CD1c-positive myeloid dendritic cell (primary cell): ENCODE results near the gene NTN3.
A peak's percentile ranks its signal among the peaks of the same experiment; 100 is the strongest.
"Not testable (repeated sequence)": the region's sequence is repeated elsewhere in the genome, so short reads cannot be mapped to it uniquely, and the experiment has no call there.

Experiments used
- DNase-seq: peaks from one replicate; pipeline ENCODE4 v3.0.0-alpha.2; 2016; ENCODE audit errors: extremely low spot score

Gene NTN3

DNA sequence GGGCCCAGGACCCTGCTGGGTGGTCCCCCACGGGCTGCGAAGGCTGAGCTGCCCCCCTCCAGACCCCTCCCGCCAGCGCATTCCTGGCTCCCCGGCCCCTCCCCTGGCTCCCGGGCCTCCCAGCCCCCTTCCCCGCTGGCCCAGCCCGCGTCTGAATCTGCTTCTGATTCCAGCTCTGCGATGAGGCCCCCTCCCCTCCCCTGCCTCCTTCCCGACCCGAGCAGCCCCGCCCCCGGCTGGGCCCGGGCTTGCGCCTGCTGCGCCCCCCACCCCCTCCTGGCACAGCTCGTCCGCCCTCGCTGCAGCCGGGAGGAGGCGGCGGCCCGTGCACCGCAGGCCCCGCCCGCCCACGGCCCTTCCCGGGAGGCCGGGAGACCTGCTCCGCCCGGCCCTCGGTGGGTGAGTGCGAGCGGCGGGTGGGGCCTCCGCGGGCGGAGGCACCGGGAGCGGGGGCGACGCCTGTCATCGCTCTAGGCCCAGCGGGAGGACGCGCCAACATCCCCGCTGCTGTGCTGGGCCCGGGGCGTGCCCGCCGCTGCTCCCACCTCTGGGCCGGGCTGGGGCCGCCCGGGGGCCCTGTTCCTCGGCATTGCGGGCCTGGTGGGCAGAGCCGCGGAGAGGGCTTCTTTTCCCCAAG lies at the start of gene NTN3:
TSS of gene NTN3 (plus strand) at position 282 of the 637 bp plus-strand sequence. CDS start 405 bp downstream, outside the sequence.
- peak; percentile 39 for DNase-seq

DNA sequence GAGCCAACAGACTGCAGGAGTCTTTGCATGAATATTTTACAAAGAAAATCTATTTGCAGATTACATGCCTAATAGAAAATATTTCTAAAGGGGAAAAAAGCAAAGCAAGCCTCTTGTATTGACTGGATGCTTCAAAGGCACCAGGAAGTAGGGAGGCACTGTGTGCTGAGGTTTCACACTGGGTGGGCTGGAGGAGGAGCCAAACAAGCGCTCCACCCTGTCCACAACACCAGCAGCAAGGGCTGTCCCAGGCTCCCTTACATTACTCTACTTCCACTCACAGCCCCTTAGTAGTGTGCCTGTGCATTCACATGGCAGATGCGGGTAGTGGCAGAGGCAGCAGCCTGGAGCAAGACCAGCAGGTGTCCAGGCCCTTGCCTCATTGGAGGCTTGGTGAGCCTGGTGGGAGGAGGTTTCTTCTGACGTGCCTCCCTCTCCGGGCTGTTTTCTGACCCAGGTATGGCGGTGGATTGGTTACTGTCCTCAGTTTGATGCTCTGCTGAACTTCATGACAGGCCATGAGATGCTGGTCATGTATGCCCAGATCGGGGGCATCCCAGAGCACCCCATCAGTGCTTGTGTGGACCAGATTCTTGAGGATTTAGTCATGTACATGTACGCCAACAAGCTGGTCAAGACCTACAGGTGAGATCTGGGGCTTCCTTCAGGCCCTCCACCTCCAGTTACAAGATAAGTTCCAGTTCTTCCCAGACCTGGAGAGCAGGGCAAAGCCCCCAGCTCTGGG lies 48.8 kb upstream of the NTN3 start:
- DNase-seq, result no peak

DNA sequence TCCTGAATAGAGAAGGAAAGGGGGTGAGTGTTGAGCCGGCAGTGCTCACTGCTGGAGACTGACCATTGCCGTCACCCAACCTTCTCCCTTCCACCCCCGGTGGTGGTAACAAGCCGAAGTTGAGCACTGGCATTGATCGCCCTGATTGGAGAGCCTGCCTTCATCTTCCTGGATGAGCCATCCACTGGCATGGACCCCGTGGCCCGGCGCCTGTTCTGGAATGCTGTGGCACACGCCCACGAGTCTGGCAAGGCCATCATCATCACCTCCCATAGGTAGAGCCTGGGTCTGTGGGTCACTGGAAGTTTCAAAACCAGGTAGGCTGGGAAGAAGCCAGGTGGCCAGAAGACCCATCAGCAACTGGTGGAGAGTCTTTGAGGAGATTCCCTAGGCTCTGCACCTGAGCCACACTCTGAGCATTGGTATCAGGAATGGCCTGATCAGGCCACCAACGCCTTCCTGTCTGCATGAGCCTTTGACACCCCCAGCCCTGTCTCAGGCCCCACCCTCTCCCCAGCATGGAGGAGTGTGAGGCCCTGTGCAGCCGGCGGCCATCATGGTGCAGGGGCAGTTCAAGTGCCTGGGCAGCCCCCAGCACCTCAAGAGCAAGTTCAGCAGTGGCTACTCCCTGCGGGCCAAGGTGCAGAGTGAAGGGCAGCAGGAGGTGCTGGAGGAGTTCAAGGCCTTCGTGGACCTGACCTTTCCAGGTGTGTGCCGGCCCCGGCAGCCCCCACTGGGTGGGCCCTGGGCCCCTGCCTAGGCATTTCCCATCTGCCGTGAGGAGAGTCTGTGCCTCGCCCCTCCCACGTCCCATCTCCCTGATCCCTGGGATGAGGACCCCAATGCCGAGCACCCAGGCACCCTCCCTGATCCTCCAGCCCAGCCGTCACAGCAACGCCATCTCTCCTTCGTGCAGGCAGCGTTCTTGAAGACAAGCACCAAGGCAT lies 46.8 kb upstream of the NTN3 start:
- no peak for DNase-seq

DNA sequence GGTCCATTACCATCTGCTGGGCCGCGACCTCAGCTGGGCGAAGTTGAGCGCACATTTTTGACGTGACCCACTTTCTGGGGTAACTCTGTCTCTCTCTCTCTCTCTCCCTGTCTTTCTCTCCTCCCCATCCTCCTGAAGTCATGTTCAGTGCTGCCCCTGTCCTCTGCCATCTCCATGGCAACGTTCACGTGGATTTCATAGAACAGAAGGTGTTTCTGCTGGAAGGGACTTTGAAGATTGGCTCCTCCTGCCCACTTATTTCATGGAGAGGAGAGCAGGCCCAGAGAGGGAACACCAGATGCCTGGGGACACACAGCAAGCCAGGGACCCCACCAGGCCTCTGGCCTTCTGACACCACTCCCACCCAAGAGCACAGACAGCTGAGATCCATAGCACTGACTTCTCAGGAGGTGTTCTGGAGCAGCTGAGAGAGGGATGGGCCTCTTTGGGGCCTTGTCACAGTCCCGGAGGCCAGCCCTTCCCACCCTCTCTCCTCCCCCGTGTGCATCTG lies 46.0 kb upstream of the NTN3 start:
- no peak for DNase-seq

DNA sequence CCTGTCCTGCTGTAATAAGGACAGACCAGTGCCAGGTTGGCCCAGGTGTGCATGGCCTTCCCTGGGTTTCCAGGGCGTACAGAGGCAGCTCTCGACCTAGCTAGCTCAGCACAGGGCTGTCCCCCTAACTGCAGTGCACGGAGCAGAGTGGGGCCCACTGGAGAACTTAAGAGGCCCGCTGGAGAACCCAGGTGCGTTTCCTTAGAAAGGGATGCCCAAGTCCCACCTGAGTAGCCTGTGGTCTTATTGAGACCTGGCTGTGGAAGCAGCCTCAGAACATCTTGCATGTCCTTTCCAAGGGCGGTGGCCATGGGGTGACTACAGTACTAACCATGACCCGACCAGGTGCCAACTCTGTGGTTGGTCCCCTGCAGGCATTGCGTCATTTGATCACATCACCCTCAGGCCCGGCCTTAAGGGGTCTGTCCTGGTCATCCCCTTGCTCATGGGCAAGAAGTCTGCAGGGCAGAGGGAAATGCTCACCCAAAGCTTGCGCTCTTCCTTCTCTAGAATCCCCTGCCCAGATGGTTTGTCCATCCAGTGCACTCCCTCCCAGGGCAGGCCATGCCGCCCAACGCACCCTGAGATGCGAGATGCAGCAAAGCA lies 45.2 kb upstream of the NTN3 start:
- no peak for DNase-seq

DNA sequence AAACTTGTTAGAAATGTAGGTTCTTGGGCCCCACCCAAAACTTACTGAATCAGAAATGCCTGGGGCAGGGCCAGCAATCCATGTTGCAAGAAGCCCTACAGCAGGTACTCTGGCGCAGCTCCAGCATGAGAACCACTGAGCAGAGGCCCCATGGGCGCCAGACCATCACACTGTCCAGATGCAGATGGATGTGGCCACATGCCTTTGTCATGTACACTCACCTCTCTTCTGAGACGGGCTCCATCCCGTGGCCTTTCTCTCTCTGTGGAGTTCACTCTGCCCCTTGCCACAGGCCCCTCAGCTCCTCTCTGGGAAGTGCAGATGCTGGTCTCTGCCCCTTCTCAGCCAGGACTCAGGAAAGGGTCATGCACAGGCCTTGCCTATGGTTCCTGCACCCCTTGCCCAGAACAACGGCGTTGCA lies 44.1 kb upstream of the NTN3 start:
- DNase-seq, result no peak

DNA sequence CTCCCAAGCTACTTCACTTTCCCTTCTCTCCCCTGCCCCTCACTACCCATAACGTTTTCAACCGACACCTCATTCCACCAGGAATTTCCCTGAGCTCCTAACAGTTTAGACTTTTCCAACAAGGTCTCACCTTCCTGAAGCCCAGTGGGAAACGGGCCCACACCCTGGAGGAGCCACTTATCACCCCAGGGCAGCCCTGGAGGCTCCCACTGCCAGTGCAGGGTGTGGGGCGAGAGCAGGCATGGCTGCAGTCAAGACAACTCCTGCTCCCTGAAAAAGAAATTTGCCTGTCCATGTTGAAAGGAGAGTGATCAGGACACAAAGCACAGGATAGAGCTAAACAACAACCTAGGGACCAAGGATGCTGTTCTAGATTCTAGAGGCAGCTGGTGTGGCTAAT lies 43.6 kb upstream of the NTN3 start:
- no peak for DNase-seq

DNA sequence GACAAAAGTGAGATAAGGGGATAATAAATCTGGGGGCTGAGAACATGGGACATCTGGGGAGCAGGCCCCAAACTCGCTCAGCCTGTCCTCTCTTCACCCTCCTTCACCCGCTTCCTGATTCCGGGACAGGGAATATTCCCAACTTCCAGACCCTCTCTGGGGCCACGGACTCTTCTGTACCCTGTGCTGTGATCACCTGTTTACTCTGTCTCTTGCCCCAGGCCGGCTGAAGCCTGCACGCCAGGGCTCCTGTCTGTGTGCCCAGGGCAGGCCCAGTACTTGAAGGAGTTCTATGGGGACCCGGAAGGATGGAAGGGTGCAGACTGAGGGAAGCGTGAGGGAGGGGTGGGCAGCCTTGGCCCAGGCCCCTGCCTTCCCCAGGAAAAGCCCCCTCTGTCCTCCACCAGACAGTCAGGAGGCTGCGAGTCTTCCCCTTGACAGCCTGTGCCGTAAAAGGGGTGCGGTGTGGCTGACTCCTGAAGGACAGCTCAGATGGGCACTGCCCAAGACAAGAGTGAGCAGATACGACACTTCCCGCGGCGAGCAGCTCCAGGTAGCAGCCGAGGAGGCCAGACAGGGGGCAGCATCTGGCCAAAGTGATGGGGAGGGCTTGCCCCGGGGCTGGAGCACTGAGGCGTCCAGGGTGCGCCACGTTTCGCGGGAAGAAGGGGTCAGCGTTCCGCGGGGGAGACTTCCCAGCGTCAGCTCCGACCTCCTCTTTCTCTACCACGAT lies 42.9 kb upstream of the NTN3 start:
- DNase-seq, result no peak

DNA sequence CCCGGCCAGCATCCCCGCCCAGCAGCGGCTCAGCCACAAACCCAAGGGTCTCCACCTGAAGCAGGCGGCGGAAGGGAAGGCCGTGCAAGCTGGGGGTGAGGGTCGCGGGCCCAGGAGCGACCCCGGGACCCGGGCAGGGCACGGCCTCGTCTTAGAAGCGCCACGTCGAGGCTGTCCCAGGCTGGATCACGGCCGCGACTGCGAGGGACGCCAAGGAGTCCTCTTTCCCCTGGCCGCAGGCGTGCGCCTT lies 42.4 kb upstream of the NTN3 start:
- DNase-seq, result no peak

DNA sequence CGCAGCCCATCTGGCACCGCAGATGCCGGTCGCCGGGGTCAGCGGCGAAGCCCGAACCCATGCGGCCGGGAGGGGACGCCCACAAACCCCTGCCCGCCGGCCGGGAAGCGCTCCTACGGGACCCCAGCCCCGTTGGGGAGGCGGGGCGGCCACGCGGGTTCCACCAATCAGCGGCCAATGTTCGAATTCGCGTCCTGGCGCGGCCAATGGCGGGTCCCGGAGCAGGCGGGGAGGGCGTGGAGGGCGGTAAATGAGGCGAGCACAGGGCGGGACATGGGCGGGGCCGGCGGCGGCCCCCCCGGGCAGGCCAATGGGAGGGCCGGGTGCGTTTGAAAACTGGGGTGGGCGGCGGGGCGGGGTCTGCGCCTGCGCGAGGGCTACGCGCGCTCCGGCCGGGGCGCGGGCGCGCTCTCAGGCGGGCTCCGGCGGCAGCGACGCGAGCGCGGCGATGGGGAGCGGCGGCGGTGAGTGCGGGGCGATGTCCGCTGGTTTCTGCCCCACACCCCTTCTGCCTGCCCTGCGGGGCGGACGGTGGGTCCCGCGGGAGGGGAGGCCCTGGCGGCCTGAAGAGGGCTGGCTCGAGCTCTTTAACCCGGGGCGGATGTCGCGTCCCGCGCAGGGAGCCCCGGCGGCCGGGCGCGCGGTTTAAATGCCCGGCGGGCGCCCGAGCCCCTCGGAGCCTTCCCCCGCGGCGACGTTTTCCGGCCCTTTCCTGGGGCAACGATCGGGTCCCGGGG lies 41.9 kb upstream of the NTN3 start, which contains the start of gene CCNF:
TSS of gene CCNF (plus strand) at position 414 of the 737 bp plus-strand sequence. CDS start at position 449, 35 bp downstream.
- peak; percentile 98 for DNase-seq

DNA sequence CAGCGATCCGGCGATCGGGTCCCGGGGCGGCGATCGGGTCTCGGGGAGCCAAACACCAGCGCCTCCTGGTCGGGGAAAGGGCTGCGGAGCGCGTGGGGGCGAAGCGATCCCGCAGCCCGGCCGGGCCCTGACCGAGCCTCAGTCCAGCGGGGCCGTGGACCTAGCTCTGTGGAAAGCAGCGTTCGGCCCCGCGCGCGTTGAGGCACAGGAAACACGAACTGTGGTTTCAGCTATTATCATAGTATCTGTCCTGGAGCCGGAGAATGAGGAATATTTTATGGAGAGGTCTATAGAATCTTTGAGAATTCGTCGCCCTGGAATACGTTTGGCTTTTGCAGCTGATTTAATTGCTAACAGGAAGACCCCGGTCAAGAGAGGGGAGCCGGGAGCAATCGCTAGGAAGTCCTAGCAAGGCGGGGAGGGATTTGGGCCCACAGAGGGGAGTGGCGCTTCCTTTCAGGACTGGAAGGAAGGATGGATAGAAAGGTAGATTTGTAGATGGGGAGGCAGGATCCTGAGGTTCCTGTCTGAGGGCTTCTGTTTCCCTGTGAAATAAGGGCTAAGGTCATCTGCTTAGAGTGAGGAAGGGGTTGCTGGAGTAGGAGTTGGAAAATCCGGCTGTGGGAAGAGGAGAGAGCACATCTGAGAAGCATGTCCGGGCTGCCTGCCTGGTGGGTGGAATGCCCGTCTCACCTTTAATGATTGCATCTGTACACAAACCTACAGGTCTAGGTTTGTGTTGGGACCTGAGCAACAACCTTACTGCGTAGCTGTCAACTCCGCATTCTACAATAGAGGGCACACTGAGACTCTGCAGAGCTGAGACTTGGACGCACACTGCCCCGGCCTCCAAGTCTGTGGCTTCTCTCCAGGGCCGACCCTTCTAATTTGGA lies 41.1 kb upstream of the NTN3 start:
- DNase-seq, result peak; percentile 6

DNA sequence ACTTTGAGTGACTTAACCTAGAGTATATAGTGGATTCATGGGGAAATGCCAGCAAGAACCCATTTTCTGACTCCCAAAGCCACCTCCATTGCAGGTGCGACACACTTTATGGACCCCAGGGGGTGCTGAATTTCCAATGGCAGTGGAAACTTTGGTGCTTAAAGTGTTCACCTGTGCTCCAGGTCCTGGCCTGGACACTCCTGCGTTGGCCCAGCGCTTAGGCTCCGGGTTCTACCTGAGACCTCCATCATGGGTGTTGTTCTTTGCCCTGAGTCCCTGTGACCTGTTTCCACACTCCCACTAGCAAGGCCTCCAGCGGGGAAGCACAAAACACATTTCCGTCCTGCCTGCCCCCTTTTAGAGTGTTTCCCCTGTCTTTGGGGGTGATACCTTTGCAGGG lies 38.8 kb upstream of the NTN3 start:
- no peak for DNase-seq

DNA sequence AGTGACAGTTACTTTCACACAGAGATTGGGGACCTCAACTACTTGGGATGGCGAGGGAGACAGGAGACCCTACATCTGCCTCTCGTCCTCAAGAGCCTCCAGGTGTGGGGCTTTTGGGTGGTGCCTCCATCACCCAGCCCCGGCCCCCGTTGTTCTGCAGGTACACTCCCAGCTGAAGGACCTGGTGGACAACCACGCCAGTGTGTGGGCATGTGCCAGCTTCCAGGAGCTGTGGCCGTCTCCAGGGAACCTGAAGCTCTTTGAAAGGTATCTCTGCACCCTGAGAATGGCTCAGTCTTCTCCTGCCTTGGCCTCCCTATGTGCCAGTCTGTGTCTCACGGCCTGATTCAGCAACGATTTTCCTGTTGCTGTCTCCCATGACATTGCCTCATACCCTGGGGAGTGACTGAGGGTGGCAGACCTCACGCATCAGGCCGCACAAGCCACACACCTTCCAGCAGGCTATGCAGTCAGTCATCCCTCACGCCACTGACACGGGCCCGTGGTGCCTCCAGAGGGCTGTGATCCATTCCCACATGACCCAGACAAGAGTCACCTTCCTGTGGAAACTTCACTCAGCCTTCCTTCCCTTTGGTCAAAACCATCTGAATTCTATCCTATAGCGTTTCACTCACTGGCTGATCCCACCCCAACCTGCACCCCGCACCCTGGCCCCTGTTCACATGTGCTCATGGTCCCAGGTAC lies 38.1 kb upstream of the NTN3 start:
- DNase-seq, result no peak

DNA sequence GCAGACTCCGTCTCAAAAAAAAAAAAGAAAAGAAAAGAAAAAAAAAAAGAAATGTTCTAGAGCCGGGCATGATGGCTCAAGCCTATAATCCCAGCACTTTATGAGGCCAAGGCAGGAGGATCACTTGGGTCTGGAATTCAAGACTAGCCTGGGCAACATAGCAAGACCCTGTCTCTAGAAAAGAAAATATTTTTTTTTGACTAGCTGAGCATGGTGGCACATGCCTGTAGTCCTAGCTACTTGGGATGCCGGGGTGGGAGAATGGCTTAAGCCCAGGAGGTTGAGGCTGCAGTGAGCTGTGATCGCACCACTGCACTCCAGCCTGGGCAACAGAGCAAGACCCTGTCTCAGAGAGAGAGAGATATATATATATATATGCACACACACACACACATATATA lies 35.9 kb upstream of the NTN3 start:
- not testable (repeated sequence) for DNase-seq

DNA sequence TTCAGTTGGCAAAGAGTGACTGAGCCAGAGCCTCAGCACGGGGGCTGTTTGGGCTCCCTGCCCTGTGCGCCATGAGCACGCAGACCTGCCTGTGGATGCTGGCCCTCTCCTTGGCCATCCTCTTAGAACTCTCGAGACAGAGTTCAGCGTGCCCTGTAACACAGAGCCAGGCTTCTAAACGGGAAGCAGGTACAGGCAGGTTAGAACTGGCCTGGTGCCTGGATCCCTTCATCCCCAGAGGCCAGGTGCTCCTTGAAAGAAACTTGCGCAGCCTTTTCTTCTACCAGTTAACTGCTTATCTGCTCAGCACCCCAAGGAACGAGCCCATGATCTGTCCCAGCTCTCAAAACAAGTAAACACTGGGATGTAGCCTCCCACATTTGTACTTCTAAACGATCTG lies 35.0 kb upstream of the NTN3 start:
- no peak for DNase-seq

DNA sequence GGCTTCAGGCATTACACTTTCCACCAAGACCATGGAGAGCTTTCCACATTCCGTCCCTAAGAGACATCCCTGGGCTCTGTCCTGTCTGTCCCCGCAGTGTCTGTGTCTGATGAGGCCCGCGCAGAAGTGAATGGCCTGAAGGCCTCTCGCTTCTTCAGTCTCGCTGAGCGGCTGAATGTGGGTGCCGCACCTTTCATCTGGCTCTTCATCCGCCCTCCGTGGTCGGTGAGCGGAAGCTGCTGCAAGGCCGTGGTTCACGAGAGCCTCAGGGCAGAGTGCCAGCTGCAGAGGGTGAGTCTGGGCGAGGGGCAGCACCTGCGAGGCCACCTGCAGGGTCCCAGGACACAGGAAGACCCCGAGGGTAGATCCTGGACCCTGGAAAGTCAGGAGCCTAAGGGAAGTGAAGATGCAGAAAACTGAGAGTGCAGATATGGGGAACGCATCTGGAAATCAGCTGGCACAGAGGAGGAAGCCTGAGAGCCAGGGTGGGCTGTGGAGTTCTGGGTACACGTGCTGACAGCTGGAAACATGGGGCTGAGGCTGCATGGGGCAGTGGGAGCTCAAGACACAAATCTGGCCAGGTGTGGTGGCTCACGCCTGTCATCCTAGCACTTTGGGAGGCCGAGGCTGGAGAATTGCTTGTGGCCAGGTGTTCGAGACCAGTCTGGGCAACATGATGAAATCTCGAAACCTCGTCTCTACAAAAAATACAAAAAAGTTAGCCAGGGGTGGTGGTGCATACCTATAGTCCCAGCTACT lies 33.9 kb upstream of the NTN3 start:
- no peak for DNase-seq

DNA sequence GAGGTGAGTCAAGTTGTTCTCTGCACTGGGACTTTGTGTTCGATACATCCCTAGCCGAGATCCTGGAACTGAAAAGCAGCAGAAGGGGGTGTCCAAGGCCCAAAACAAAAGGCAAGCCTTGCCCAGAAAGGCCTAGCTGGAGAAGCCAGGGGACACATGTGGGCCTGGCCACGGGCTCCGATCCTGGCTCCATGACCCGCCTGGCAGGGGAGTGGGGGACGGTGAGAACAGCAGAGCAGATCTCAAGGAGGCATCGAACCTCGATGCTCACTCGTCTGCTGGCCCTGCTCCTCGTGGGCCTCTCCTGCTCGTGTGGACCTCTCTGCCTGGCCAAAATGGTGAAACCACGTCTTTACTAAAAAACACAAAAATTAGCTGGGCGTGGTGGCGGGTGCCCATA lies 33.0 kb upstream of the NTN3 start:
- no peak for DNase-seq

DNA sequence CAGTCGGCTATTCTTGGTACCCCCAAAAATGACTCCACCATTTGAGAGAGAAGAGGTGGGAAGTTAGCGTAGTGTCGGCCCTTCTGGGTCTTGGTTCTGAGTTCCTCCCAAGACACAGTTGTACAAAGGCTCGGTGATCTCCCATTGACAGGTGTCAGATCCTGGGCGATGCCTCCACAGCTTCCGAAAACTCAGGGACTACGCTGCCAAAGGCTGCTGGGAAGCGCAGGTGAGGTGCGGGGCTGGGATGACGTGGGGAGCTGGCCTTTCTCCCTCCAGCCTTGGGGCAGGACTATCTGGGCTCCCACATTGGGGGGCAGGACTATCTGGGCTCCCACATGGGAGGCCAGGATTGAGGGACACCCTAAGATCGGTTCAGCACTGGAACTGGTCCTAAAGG lies 31.5 kb upstream of the NTN3 start:
- DNase-seq, result no peak
